ENCODE data around the gene NIT1.

The NIT1 gene

GRCh38 chr1:161133220-161133740 lies 15.4 kb downstream of the NIT1 start:
- peak overlapping the region; percentile 88 for H3K4me3 ChIP-seq (ENCODE audit: low read length)
- TF ChIP-seq EZH2 (optimal IDR thresholded peaks at IDR 0.05; ENCODE audit: low read depth, low read length) (no peak), EZH2phosphoT487 (IDR thresholded peaks at IDR 0.05; ENCODE audit: low read length) (no peak), CTCF (IDR thresholded peaks at IDR 0.05; ENCODE audit: low read length) (no peak)
- peaks cover 75% of the 10 kb centered on the region for H3K79me2 ChIP-seq (ENCODE audit: low read length)
- H3K4me1 ChIP-seq (ENCODE audit: low read length) = peaks cover 9% of the 10 kb centered on the region; the same call in 1 of the 2 replicates
- H3K36me3 ChIP-seq (replicated peaks; ENCODE audit: insufficient read depth, low read length) = no peaks in the 10 kb centered on the region
- H2AFZ ChIP-seq (ENCODE audit: low read length) = peak overlapping the region; percentile 90
- no peaks in the 10 kb centered on the region for H3K27me3 ChIP-seq (replicated peaks; ENCODE audit: insufficient read depth, low read length)
- peak overlapping the region; percentile 52; the same call in 1 of the 2 replicates for H3K27ac ChIP-seq (ENCODE audit: low read length)
- peak overlapping the region; percentile 95 for H3K4me2 ChIP-seq (ENCODE audit: low read depth, low read length)
- H3F3A ChIP-seq (ENCODE audit: insufficient read depth, low read length) = peaks cover 33% of the 10 kb centered on the region
- H3K9me3 ChIP-seq (replicated peaks; ENCODE audit: insufficient read depth, low read length) = no peaks in the 10 kb centered on the region
- H3K9me2 ChIP-seq (replicated peaks; ENCODE audit: insufficient read depth, low read length) = no peaks in the 10 kb centered on the region
- DNase-seq = no peak
- no peaks in the 10 kb centered on the region for H4K20me1 ChIP-seq (ENCODE audit: insufficient read depth, low read length)
- H3K9ac ChIP-seq (ENCODE audit: low read length) = peak overlapping the region; percentile 81

GRCh38 chr1:161137881-161138280 lies 20.0 kb downstream of the NIT1 start:
- Histone ChIP-seq H3K4me1 (ENCODE audit: low read length) (no peaks in the 10 kb centered on the region), H2AFZ (ENCODE audit: low read length) (no peak overlapping the region), H3K9me3 (replicated peaks; ENCODE audit: insufficient read depth, low read length) (no peaks in the 10 kb centered on the region), H3K36me3 (replicated peaks; ENCODE audit: insufficient read depth, low read length) (no peaks in the 10 kb centered on the region), H3K79me2 (ENCODE audit: low read length) (peaks cover 34% of the 10 kb centered on the region), H3K27me3 (replicated peaks; ENCODE audit: insufficient read depth, low read length) (no peaks in the 10 kb centered on the region), H3K9me2 (replicated peaks; ENCODE audit: insufficient read depth, low read length) (no peaks in the 10 kb centered on the region), H4K20me1 (ENCODE audit: insufficient read depth, low read length) (no peaks in the 10 kb centered on the region), H3F3A (ENCODE audit: insufficient read depth, low read length) (peaks cover 15% of the 10 kb centered on the region; the same call in 1 of the 2 replicates), H3K4me3 (ENCODE audit: low read length) (no peak overlapping the region), H3K27ac (ENCODE audit: low read length) (no peak overlapping the region), H3K9ac (ENCODE audit: low read length) (no peak overlapping the region), H3K4me2 (ENCODE audit: low read depth, low read length) (no peak overlapping the region)
- no peak for DNase-seq
- no peak for TF ChIP-seq CTCF (IDR thresholded peaks at IDR 0.05; ENCODE audit: low read length)
- TF ChIP-seq EZH2 (optimal IDR thresholded peaks at IDR 0.05; ENCODE audit: low read depth, low read length) = no peak
- TF ChIP-seq EZH2phosphoT487 (IDR thresholded peaks at IDR 0.05; ENCODE audit: low read length) = no peak

- Histone ChIP-seq H2AFZ (ENCODE audit: low read length) (no peak overlapping the region), H3K4me2 (ENCODE audit: low read depth, low read length) (no peak overlapping the region), H3K27me3 (replicated peaks; ENCODE audit: insufficient read depth, low read length) (no peaks in the 10 kb centered on the region), H3K79me2 (ENCODE audit: low read length) (peaks cover 29% of the 10 kb centered on the region), H3K4me1 (ENCODE audit: low read length) (no peaks in the 10 kb centered on the region), H3K27ac (ENCODE audit: low read length) (no peak overlapping the region), H3K9ac (ENCODE audit: low read length) (no peak overlapping the region), H3F3A (ENCODE audit: insufficient read depth, low read length) (peaks cover 13% of the 10 kb centered on the region; the same call in 1 of the 2 replicates), H3K9me3 (replicated peaks; ENCODE audit: insufficient read depth, low read length) (no peaks in the 10 kb centered on the region), H3K36me3 (replicated peaks; ENCODE audit: insufficient read depth, low read length) (no peaks in the 10 kb centered on the region), H4K20me1 (ENCODE audit: insufficient read depth, low read length) (no peaks in the 10 kb centered on the region), H3K4me3 (ENCODE audit: low read length) (no peak overlapping the region), H3K9me2 (replicated peaks; ENCODE audit: insufficient read depth, low read length) (no peaks in the 10 kb centered on the region)
- DNase-seq = no peak
- no peak for TF ChIP-seq CTCF (IDR thresholded peaks at IDR 0.05; ENCODE audit: low read length)
- no peak for TF ChIP-seq EZH2phosphoT487 (IDR thresholded peaks at IDR 0.05; ENCODE audit: low read length)
- no peak for TF ChIP-seq EZH2 (optimal IDR thresholded peaks at IDR 0.05; ENCODE audit: low read depth, low read length)
Measured at GRCh38 chr1:161138431-161138830, 20.5 kb downstream of the NIT1 start.

Data from MM.1S (cell line).